Measurements from ENCODE around the gene EXOSC9. TPM values are rescaled to one million over a fixed set of nuclear protein-coding genes. Genes with fewer than 3 reads are reported as not detected.

Gene EXOSC9
- total RNA-seq, 4 donors from 2014 or later, result 13.2 to 35.2 (median 22.5) TPM

DNA sequence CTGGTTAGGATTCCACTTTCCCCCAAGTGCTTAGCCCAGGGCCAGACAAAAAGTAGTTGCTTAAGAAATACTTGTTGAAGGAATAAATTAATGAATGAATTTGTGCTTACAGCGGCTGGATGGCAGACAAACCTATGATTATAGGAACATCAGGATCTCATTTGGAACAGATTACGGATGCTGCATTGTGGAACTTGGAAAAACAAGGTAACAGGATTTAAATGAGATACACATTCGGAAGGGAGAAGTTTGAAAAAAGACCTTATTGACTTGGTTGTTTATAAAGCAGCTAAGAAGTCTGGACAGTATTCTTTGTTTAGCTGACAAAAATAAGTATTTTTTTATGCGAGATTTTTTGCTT, 572 bp downstream of the EXOSC9 start:
- intact Hi-C loops (cut with DNase I; ENCODE audit: low total_unique reads), result no loop called here
- Histone ChIP-seq H3K36me3 (peaks cover 0 to 27% (median 6%) of the 10 kb centered on the region in 4 donors), H3K4me1 (peaks cover 4 to 13% (median 8%) of the 10 kb centered on the region in 4 donors), H3K4me3 (peak overlapping the region; percentile 74 to 83 (median 82)), H3K27ac (peak overlapping the region; percentile 80 to 92 (median 90)), H3K9me3 (no peaks in the 10 kb centered on the region), H3K27me3 (no peaks in the 10 kb centered on the region)
- no peak for TF ChIP-seq POLR2AphosphoS5 (IDR thresholded peaks at IDR 0.05)
- TF ChIP-seq EP300 (IDR thresholded peaks at IDR 0.05; ENCODE audit: low read depth), result no peak
- TF ChIP-seq POLR2A (IDR thresholded peaks at IDR 0.05), result no peak
- no peak for TF ChIP-seq CTCF (IDR thresholded peaks at IDR 0.05)
- DNase-seq, result no peak
- in situ Hi-C loops (cut with MboI; ENCODE audit: low pct_ligation_motif_present in 1 of 4, low pct_unique_long_range_greater_than_20kb in 1 of 4, low sequenced_read_pairs in 3 of 4), result no loop called here
- 10 to 14% methylated on average over 4 of the region's 4 CpGs for WGBS, 2 donors (ENCODE audit: low coverage in 1 of 2)

GRCh38 chr4:121806411-121806810, 5.3 kb downstream of the EXOSC9 start:
- no peaks in the 10 kb centered on the region for H3K9me3 ChIP-seq
- TF ChIP-seq CTCF (IDR thresholded peaks at IDR 0.05), result no peak
- no peak for TF ChIP-seq POLR2A (IDR thresholded peaks at IDR 0.05)
- no peak for TF ChIP-seq EP300 (IDR thresholded peaks at IDR 0.05; ENCODE audit: low read depth)
- no peak for TF ChIP-seq POLR2AphosphoS5 (IDR thresholded peaks at IDR 0.05)
- H3K36me3 ChIP-seq, result peaks cover 0 to 47% (median 9%) of the 10 kb centered on the region in 4 donors
- peaks cover 0 to 13% (median 8%) of the 10 kb centered on the region in 4 donors for H3K4me1 ChIP-seq
- no peak overlapping the region for H3K4me3 ChIP-seq
- no peak overlapping the region for H3K27ac ChIP-seq
- no peaks in the 10 kb centered on the region for H3K27me3 ChIP-seq
- no peak for DNase-seq
- in situ Hi-C loops (cut with MboI; ENCODE audit: low pct_ligation_motif_present in 1 of 4, low pct_unique_long_range_greater_than_20kb in 1 of 4, low sequenced_read_pairs in 3 of 4), result no loop called here
- 75 to 86% methylated on average over 3 to 4 of the region's 4 CpGs for WGBS, 2 donors (ENCODE audit: low coverage in 1 of 2)
- intact Hi-C loops (cut with DNase I; ENCODE audit: low total_unique reads), result no loop called here

- H3K36me3 ChIP-seq, result peaks cover 0 to 45% (median 20%) of the 10 kb centered on the region in 4 donors
- no peak overlapping the region for H3K4me3 ChIP-seq
- in situ Hi-C loops (cut with MboI; ENCODE audit: low pct_ligation_motif_present in 1 of 4, low pct_unique_long_range_greater_than_20kb in 1 of 4, low sequenced_read_pairs in 3 of 4), result no loop called here
- no peaks in the 10 kb centered on the region for H3K27me3 ChIP-seq
- no peak overlapping the region for H3K27ac ChIP-seq
- H3K4me1 ChIP-seq, result no peaks in the 10 kb centered on the region
- intact Hi-C loops (cut with DNase I; ENCODE audit: low total_unique reads), result no loop called here
- no peaks in the 10 kb centered on the region for H3K9me3 ChIP-seq
- no peak for TF ChIP-seq EP300 (IDR thresholded peaks at IDR 0.05; ENCODE audit: low read depth)
- no peak for TF ChIP-seq POLR2A (IDR thresholded peaks at IDR 0.05)
- no peak for TF ChIP-seq CTCF (IDR thresholded peaks at IDR 0.05)
- TF ChIP-seq POLR2AphosphoS5 (IDR thresholded peaks at IDR 0.05), result no peak
- no peak for DNase-seq
Measured at GRCh38 chr4:121811122-121811521, 10.0 kb downstream of the EXOSC9 start.

GRCh38 chr4:121814756-121815155, 13.6 kb downstream of the EXOSC9 start:
- Histone ChIP-seq H3K27ac (no peak overlapping the region), H3K9me3 (no peaks in the 10 kb centered on the region), H3K27me3 (no peaks in the 10 kb centered on the region), H3K36me3 (peaks cover 0 to 67% (median 12%) of the 10 kb centered on the region in 4 donors), H3K4me3 (no peak overlapping the region), H3K4me1 (no peaks in the 10 kb centered on the region)
- intact Hi-C loops (cut with DNase I; ENCODE audit: low total_unique reads) (no loop called here), in situ Hi-C loops (cut with MboI; ENCODE audit: low pct_ligation_motif_present in 1 of 4, low pct_unique_long_range_greater_than_20kb in 1 of 4, low sequenced_read_pairs in 3 of 4) (no loop called here)
- 85 to 86% methylated on average over 2 of the region's 2 CpGs for WGBS, 2 donors (ENCODE audit: low coverage in 1 of 2)
- no peak for DNase-seq
- TF ChIP-seq CTCF (IDR thresholded peaks at IDR 0.05) (no peak), POLR2A (IDR thresholded peaks at IDR 0.05) (no peak), POLR2AphosphoS5 (IDR thresholded peaks at IDR 0.05) (no peak), EP300 (IDR thresholded peaks at IDR 0.05; ENCODE audit: low read depth) (no peak)

Data from transverse colon (tissue), 4 donors.